NCI-H82 treated with DMSO at 0.1 percent for 48 hours (cell line): Measurements from ENCODE around the gene ELAC1.
"Not testable (repeated sequence)": the region's sequence is repeated elsewhere in the genome, so short reads cannot be mapped to it uniquely, and the experiment has no call there.

ENCODE experiments used
- DNase-seq: peaks from one replicate; lab custom pipeline; 2025; ENCODE audit not compliant: unreplicated experiment; lab: John Stamatoyannopoulos, UW

ELAC1 gene

DNA sequence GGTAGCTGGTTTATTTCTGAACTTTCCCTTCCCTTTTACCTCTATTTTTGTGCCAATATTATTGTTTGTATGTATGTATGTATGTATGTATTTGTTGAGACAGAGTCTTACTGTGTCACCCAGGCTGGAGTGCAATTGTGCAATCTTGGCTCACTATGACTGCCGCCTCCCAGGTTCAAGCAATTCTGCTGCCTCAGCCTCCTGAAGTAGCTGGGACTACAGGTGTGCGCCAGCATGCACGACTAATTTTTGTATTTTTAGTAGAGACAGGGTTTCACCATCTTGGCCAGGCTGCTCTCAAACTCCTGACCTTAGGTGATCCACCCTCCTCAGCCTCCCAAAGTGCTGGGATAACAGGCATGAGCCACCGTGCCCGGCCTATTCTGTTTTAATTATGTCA is 4.6 kb downstream of the ELAC1 start:
- DNase-seq, result not testable (repeated sequence)

DNA sequence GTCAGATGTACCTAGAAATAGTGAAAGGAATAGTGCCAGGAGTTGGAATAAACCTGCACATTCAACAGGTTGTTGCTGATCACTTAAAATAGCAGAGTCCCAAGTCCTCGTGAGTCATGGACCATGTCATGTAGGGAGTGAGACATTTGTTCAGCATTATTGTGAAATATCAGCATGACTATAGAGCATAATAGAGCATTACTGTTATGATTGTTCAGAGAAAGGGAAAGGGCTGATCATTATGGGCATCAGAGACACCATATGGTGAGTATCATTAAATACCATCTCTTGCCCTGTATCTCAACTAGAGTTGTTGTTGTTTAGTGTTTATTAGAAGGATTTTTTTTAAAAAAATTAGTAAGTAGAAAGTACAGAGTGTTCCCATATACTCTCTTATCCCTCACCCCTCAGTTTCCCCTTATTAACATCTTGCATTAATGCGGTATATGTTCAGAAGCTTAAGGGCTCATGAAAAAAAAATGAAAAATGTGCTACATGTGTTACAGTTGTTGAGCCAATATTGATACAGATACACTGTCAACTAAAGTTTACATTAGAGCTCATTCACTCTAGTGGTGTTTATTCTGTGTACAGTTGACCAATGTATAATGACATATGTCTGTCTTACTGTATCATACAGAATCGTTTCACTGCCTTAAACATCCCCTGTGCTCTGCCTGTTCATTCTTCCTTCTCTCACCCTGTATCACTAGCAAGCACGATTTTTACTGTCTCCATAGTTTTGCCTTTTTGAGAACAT is 5.7 kb downstream of the ELAC1 start:
- no peak for DNase-seq

DNA sequence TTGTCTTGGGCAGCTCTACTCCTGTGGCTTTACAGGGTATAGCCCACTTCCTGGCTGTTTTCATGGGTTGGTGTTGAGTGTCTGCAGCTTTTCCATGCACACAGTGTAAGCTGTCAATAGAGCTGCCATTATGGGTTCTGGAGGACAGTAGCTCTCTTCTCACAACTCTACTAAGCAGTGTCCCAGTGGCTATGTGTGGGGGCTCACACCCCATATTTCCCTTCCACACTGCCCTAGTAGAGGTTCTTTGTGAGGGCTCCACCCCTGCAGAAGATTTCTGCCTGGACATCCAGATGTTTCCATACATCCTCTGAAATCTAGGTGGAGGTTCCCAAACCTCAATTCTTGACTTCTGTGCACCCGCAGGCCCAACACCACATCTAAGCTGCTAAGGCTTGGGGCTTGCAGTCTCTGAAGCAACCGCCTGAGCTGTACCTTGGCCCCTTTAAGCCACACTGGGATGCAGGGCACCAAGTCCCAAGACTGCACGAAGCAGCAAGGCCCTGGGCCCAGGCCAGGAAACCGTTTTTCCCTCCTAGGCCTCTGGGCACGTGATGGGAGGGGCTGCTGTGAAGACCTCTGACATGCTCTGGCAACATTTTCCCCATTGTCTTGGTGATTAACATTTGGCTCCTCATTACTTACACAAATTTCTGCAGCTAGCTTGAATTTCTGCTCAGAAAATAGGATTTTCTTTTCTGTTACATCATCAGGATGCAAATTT is 9.4 kb downstream of the ELAC1 start:
- no peak for DNase-seq

DNA sequence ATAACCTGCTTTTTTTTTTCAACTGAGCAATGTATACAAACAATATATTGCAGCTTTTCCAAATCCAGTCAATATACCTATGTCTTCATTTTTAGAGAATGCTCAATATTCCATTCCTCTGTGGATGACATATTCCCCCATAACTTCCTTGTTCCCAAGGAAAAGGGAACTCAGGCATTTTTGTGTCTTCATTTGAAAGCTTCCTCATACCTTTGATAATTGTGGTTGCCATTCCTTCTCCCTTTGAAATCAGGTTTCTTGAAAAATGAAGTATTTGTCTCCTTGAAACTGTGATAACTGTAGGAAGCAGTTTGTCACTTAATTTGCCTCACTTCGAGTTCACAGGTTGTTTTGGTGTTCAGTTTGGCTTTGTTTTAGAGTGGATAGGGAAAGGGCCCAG is 13.5 kb downstream of the ELAC1 start:
- no peak for DNase-seq

DNA sequence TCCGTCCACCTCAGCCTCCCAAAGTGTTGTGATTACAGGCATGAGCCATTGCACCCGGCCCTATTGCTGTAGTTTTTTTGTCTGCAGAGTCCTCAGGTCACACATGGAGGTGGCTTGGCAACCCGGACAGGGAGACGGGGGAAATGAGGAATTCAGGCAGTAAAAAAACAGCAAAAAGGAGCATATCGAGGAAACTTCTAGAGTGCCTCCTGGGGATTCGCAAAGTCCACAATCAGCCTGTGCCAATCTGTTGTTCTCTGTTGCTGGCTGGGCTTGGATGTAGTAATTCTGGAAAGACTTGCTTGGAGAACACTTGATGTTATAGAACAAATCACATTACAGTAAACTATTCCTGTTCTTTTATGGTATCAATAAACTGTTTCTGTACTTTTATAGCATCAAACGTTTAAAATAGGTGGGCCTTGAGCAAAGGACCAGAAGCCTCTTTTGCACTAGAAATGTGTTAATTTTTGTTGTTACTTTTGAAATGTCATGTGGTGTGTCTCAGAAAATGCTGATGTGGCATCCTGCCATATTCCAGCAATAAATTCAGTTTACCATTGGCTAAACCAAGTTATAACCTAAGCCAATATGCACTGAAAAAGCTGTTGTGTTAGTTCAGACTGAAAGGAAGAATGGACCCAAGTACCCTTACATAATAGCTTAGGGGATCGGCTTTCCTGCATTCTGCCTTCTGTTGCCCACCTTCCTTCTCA is 14.4 kb downstream of the ELAC1 start:
- no peak for DNase-seq

DNA sequence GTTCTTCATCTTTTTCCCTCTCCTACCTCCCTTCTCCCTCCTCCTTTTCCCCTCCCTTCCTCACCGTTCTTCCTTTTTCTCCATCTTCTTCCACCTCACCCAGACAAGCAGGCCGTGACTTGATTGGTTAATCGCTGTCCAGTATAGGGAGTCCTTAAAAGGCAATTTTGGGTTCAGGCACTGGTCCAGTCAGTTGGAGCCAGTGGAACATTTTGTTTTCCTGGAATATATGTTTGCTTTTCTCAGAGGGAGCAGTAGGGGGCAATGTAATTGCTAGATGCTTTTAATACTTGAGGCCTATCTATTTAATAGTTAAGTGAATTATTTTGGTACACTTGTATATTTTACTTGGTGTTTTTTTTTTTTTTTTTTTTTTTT is 15.0 kb downstream of the ELAC1 start:
- no peak for DNase-seq

DNA sequence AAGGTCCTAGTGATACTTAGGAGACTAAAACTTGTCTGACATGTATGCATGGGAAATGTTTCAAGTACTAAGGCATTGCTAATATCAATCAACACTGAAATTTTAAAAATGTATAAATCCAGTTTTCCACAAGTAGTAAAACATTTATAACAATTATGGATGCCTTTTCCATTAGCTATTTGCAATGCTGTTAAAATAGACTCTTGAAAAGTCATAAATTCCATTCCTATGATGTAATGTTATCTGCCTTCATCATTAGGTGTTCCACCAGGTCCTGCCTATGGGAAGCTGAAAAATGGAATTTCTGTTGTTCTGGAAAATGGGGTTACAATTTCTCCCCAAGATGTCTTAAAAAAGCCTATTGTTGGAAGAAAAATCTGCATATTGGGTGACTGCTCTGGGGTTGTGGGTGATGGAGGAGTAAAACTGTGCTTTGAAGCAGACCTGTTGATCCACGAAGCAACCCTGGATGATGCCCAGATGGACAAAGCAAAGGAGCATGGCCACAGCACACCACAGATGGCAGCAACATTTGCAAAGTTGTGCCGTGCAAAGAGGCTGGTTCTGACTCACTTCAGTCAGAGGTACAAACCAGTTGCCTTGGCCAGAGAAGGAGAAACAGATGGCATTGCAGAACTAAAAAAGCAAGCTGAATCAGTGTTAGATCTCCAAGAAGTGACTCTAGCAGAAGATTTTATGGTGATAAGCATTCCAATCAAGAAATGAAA is 18.7 kb downstream of the ELAC1 start:
- DNase-seq, result no peak

DNA sequence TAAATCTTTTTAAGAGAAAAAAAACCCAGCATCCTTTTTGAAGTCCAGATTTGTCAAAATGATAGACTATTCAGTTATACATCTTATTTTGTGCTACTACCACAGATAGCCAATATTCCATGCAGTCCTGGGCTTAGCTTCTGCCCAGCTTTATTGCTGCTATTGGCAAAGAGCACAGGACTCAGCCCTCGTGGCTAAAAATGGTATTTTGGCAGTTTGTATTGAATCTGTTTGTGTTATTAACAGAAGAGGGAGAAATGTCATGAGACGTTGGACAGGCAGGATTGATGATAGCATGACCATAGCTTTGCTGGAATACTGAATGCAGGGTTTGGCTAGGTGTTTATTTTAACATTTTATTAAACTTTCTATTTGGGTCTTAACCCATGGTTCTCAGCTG is 19.4 kb downstream of the ELAC1 start:
- no peak for DNase-seq

DNA sequence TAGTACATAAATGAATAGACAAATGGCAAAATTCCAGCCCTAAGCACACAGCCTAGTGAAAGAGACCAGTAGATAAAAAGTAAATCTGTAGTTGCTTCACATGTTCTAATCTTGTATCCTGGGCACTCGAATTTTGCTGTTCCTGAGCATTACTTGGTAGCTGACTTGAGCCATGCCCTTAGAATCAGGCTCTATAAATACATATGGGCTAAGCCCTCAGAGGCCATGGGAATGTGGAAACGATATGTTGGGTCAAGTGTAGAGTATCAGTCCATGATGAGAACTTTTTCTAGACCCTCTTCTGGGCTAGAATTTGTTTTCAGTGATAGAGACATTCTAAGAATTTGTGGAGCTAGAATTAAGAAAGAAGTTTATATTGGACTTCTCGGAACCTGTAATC is 21.9 kb downstream of the ELAC1 start:
- no peak for DNase-seq

DNA sequence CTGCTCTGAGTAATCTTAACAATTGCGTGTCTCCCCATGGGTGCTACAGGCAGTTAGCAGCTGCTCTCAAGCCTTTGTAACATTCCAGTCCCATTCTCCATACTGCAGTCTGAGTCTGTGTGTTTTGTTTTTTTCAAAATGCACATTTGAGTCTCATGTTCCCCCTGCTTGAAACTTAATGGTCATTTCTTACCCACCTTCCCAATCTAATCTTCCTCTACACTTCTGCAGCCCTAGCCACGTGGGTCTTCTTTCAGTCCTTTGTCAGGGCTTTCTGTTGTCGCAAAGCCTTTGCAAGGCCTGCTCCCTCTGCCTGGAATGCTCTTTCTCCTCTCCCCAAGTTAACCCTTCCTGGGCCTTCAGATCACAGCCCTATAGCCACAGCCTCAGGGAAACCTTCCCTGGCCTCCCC is 24.5 kb downstream of the ELAC1 start:
- DNase-seq, result no peak

DNA sequence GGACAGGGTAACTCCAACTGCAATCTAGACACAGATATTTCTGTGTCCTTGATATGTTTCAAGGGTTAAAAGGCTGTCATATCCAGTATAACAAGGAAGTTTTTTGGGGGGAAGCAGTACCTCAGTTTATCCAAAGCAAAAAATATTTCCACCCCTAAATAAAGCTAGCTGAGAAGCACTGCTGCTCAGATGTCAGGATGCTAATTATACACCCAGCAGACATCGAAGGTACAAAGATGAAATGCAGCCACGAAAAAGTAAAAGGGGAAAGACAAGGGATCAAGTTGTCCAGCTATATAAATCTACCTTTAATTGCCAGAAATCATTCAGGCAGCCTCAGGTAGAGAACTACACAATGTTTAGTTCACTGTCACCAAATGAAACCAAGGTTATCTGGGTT is 26.2 kb downstream of the ELAC1 start:
- DNase-seq, result no peak

DNA sequence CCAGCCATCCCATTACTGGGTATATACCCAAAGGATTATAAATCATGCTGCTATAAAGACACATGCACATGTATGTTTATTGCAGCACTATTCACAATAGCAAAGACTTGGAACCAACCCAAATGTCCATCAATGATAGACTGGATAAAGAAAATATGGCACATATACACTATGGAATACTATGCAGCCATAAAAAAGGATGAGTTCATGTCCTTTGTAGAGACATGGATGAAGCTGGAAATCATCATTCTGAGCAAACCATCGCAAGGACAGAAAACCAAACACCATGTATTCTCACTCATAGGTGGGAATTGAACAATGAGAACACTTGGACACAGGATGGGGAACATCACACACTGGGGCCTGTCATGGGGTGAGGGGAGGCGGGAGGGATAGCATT is 35.3 kb downstream of the ELAC1 start:
- not testable (repeated sequence) for DNase-seq

DNA sequence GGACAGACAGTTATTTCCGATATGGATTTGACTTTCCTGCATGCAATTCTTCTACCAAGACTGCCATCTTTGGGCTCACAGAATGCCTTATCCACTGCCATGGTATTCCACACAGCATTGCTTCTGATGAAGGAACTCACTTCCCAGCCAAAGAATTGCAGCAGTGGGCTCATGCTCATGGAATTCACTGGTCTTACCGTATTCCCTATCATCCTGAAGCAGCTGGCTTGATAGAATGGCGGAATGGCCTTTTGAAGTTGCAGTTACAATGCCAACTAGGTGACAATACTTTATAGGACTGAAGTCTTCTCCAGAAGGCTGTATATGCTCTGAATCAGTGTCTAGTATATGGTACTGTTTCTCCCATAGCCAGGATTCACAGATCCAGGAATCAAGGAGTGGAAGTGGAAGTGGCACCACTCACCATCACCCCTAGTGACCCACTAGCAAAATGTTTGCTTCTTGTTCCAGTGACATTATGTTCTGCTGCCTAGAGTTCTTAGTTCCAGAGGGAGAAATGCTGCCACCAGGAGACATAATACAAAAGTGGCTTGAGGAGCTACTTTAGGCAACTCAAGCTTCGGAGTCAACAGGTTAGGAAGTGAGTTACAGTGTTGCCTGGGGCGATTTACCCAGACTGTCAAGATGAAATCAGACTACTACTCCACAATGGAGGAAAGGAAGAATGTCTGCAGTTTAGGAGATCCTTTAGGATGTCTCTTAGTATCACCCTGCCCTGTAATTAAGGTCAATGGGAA is 38.4 kb downstream of the ELAC1 start:
- DNase-seq, result no peak

DNA sequence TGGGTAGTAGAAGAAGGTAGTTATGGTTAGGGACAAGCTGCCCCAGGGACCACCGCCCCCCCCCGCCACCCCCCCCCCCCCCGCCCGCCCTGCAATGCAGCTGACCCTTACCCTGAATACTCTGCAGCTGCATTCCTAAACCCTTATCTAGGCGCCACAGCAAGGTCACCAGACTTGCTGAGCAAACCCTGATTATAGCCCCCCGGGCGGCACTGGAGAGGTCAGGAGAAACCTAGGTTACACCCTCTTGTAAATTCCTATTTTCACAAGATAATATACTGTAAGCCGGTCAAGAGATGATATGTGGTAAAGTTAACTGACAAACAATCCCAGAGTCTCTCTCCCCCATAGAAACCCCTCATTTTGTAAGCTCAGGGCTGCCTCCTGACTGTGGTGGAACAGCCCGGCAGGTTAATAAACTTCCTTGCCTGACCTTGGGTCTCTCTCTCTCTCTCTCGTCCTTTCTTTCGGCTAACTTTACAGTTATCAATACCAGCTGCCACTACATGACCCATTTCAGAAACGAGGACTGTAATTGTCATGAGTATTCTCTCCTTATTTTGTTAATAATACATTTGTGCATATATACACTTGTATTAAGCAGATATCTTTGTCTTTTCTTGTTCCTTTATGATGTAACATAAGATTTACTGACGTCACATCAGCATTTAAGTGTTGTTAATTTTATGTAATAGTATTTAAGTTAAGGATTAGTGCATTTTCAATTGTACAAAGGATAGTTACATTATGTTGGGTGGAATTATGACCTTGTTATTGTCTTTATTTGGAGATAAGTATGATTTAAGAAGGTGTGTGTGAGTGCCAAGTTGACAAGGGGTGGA is 39.3 kb downstream of the ELAC1 start:
- DNase-seq, result no peak

DNA sequence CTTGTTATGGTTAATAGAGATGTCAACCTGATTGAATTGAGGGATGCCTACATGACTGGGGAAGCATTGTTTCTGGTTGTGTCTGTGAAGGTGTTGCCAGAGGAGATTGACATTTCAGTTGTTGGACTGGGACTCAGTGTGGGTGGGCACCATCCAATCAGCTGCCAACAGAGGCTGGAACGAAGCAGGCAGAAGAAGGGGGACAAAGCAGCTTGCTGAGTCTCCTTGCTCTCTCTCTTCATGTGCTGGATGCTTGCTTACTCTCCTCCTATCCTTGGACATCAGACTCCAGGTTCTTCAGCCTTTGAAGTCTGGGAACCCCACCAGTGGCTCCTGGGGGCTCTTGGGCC is 39.9 kb downstream of the ELAC1 start:
- no peak for DNase-seq

DNA sequence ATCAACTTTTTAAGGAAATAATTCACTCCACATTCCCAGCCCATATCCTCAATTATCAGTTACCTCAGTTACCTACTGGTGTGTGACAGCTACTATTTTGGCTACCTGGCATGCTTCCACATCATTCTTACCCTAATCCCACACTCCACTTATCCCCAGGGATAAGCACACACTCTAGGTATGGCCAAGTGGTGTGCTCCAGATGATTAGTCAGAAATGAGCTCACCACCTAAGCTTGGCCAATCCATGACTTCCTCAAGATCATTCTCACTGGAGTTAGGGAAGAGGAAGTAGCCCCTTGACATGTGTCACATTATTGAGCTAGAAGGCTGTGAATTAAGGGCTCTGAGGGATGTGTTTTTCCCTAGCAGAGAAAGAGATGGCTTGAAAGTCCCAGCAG is 41.2 kb downstream of the ELAC1 start:
- peak; percentile 52 for DNase-seq

DNA sequence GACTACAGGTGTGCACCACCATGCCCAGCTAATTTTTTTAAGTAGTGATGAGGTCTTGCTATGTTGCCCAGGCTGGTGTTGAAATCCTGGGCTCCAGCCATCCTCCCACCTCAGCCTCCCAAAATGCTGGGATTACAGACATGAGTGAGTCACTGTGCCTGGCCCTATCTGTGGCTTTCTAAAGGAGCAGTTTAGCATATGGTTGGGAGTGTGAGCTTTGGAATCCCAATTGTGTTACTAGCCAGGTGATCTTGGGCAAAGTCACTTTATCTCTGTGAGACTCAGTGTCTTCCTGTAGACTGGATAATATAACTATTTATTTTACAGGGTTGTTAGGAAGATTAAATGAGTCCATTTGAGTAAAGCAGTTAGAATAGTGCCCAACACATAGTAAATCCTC is 42.4 kb downstream of the ELAC1 start:
- DNase-seq, result no peak

DNA sequence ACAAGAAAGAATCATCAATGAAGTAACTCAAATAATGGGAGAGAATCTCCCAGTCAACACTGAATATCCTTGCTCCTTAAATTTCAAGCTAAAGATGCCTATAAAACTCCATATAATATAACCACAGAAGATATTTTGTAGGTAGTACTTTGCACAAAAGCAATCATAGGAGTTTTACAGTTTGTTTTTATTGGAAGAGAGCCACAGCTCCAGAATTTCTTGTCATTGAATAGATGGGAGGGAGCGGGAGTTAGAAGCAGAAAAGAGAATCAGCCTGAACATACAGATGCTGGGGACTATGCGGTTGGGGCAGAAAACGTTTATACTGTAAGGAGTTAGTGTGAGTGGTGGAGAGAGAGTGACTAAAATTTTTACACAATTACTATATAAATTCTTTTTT is 43.9 kb downstream of the ELAC1 start:
- no peak for DNase-seq

DNA sequence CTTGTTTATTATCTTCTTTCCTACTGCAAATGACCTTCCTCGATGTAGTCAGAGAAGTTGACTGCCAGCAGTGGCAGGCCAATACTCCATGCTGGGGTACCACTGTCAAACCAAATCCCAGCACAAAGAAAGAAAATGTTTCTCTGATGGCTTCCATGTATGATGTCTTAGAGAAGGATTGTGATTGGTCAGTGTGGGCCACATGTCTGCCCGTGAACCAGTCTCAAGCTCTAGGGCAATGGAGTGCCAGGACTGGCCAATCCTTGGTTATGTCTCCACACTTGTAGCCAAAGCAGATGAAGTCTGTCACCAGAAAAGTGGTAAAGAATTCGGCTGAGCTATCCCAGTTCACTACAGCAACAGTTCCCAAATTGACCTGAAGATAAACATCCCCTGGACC is 44.6 kb downstream of the ELAC1 start:
- no peak for DNase-seq

DNA sequence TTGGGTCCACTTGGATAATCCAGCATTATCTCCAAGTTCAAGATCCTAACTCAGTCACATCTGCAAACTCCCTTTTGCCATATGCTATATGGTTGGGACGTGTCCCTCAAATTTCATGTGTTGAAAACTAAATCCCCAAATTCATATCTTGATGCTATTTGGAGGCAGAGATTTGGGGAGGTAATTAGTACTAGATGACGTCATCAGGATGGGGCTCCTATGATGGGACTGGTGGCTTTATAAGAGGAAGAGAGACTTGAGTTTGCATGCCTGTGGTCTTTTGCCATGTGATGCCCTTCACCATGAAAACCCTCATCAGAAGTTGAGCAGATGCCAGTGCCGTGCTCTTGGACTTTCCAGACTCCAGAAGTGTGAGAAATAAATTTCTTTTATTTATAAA is 45.4 kb downstream of the ELAC1 start:
- no peak for DNase-seq
